Measurements from ENCODE around the gene TUBB2B. TPM values are rescaled to one million over a fixed set of nuclear protein-coding genes. Genes with fewer than 3 reads are reported as not detected.

TUBB2B gene
- polyA plus RNA-seq, 1 donor from 2014 or later, result 3,172 TPM

GRCh38 chr6:3205913-3206312, 21.5 kb downstream of the TUBB2B start:
- Histone ChIP-seq H3K4me2 (ENCODE audit: low read length) (no peak overlapping the region), H3K9me3 (ENCODE audit: low read length) (no peaks in the 10 kb centered on the region), H3K27me3 (ENCODE audit: insufficient read depth, low read depth, low read length) (no peaks in the 10 kb centered on the region), H3K9ac (ENCODE audit: low read length) (no peak overlapping the region), H4K20me1 (ENCODE audit: insufficient read depth) (no peaks in the 10 kb centered on the region), H3K36me3 (ENCODE audit: insufficient read depth, low read length) (no peaks in the 10 kb centered on the region), H3K27ac (ENCODE audit: low read length) (no peak overlapping the region), H2AFZ (ENCODE audit: low read depth, low read length) (no peak overlapping the region), H3F3A (ENCODE audit: insufficient read depth, low read length, poor library complexity, severe bottlenecking) (no peaks in the 10 kb centered on the region), H3K79me2 (replicated peaks; ENCODE audit: insufficient read depth, low read length) (no peaks in the 10 kb centered on the region), H3K9me2 (ENCODE audit: insufficient read depth, low read length) (no peaks in the 10 kb centered on the region), H3K4me3 (ENCODE audit: low read length) (no peak overlapping the region)
- TF ChIP-seq EP300 (conservative IDR thresholded peaks at IDR 0.05; ENCODE audit: poor library complexity, severe bottlenecking) (no peak), REST (IDR thresholded peaks at IDR 0.05; ENCODE audit: borderline replicate concordance) (no peak), POLR2AphosphoS5 (IDR thresholded peaks at IDR 0.05) (no peak), MXI1 (conservative IDR thresholded peaks at IDR 0.05; ENCODE audit: poor library complexity, severe bottlenecking) (no peak)

GRCh38 chr6:3204921-3205320, 22.5 kb downstream of the TUBB2B start:
- no peak overlapping the region for H3K4me2 ChIP-seq (ENCODE audit: low read length)
- no peak overlapping the region for H3K9ac ChIP-seq (ENCODE audit: low read length)
- no peaks in the 10 kb centered on the region for H3K9me2 ChIP-seq (ENCODE audit: insufficient read depth, low read length)
- H3K9me3 ChIP-seq (ENCODE audit: low read length), result no peaks in the 10 kb centered on the region
- H3F3A ChIP-seq (ENCODE audit: insufficient read depth, low read length, poor library complexity, severe bottlenecking), result no peaks in the 10 kb centered on the region
- H4K20me1 ChIP-seq (ENCODE audit: insufficient read depth), result no peaks in the 10 kb centered on the region
- TF ChIP-seq EZH2 (IDR thresholded peaks at IDR 0.05; ENCODE audit: borderline replicate concordance, insufficient read depth, low read length, poor library complexity, severe bottlenecking), result no peak
- TF ChIP-seq POLR2AphosphoS5 (IDR thresholded peaks at IDR 0.05), result no peak
- no peak for TF ChIP-seq MXI1 (conservative IDR thresholded peaks at IDR 0.05; ENCODE audit: poor library complexity, severe bottlenecking)
- TF ChIP-seq REST (IDR thresholded peaks at IDR 0.05; ENCODE audit: borderline replicate concordance), result no peak
- TF ChIP-seq TAF1 (IDR thresholded peaks at IDR 0.05; ENCODE audit: low read depth), result no peak
- TF ChIP-seq SMC3 (conservative IDR thresholded peaks at IDR 0.05; ENCODE audit: poor library complexity), result no peak
- TF ChIP-seq CTCF (IDR thresholded peaks at IDR 0.05; ENCODE audit: poor library complexity, severe bottlenecking), result no peak
- no peak overlapping the region for H3K27ac ChIP-seq (ENCODE audit: low read length)
- H3K36me3 ChIP-seq (ENCODE audit: insufficient read depth, low read length), result no peaks in the 10 kb centered on the region
- no peak overlapping the region for H3K4me3 ChIP-seq (ENCODE audit: low read length)
- H3K27me3 ChIP-seq (ENCODE audit: insufficient read depth, low read depth, low read length), result no peaks in the 10 kb centered on the region
- no peaks in the 10 kb centered on the region for H3K79me2 ChIP-seq (replicated peaks; ENCODE audit: insufficient read depth, low read length)
- no peak overlapping the region for H2AFZ ChIP-seq (ENCODE audit: low read depth, low read length)
